ENCODE data around the gene KLF17.

DNA sequence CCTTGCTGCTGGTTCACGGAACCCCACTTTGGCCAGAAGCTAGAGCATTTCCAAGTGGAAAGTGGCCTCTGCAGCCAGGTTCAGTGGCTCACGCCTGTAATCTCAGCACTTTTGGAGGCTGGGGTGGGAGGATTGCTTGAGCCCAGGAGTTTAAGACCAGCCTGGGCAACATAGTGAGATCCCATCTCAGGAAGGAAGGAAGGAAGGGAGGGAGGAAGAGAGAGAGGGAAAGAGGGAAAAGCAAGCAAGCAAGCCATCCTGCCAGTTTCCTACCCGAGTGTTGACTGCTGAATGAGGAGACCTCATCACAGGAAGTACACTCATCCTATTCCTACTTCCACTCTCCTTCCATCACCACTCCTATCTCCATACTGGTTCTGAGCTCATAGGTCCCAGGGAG, 12.8 kb upstream of the KLF17 start:
- TF ChIP-seq, protein P1, sequence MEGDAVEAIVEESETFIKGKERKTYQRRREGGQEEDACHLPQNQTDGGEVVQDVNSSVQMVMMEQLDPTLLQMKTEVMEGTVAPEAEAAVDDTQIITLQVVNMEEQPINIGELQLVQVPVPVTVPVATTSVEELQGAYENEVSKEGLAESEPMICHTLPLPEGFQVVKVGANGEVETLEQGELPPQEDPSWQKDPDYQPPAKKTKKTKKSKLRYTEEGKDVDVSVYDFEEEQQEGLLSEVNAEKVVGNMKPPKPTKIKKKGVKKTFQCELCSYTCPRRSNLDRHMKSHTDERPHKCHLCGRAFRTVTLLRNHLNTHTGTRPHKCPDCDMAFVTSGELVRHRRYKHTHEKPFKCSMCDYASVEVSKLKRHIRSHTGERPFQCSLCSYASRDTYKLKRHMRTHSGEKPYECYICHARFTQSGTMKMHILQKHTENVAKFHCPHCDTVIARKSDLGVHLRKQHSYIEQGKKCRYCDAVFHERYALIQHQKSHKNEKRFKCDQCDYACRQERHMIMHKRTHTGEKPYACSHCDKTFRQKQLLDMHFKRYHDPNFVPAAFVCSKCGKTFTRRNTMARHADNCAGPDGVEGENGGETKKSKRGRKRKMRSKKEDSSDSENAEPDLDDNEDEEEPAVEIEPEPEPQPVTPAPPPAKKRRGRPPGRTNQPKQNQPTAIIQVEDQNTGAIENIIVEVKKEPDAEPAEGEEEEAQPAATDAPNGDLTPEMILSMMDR (optimal IDR thresholded peaks at IDR 0.05 in 1 of 3, IDR thresholded peaks at IDR 0.05 in 1 of 3, conservative IDR thresholded peaks at IDR 0.05 in 1 of 3; ENCODE audit: extremely low read depth in 1 of 3, insufficient read depth in 2 of 3, low read length in 3 of 3): no peak
- no peak for TF ChIP-seq EZH2 (IDR thresholded peaks at IDR 0.05; ENCODE audit: low read length)
